BE2C (cell line): ENCODE data around the gene TSACC.
"Not testable (repeated sequence)": the region's sequence is repeated elsewhere in the genome, so short reads cannot be mapped to it uniquely, and the experiment has no call there.

Source experiments
- DNase-seq: peaks from one replicate; pipeline ENCODE4 v3.0.0-alpha.2; 2020
- H3K27me3 ChIP-seq: fragments of 250-450 bp; sonication (Bioruptor Pico); 2 replicates; pipeline ENCODE4 v1.5.1; 2020; ENCODE audit warnings: mild to moderate bottlenecking
- H3K36me3 ChIP-seq: fragments of 250-450 bp; sonication (Bioruptor Pico); 2 replicates; pipeline ENCODE4 v1.5.1; 2020; ENCODE audit warnings: mild to moderate bottlenecking
- H3K4me1 ChIP-seq: fragments of 250-450 bp; sonication (Bioruptor Pico); 2 replicates; pipeline ENCODE4 v1.5.1; 2020
- H3K4me3 ChIP-seq: 2 replicates; pipeline ENCODE4 v1.5.1; 2011; ENCODE audit warnings: low read depth, low read length
- H3K9me3 ChIP-seq: fragments of 250-450 bp; sonication (Bioruptor Pico); 2 replicates; pipeline ENCODE4 v1.5.1; 2020
- CTCF ChIP-seq: IDR thresholded peaks from 2 replicates; pipeline ENCODE4 v1.5.1; 2012; ENCODE audit warnings: mild to moderate bottlenecking, low read depth, low read length

The TSACC gene

GRCh38 chr1:156368889-156369684 is 30.8 kb downstream of the TSACC start, which contains the start of gene RHBG:
RHBG (plus strand) TSS chr1:156369211; CDS start chr1:156369250, 39 bp downstream.
- no peaks in the 10 kb centered on the region for H3K36me3 ChIP-seq
- TF ChIP-seq CTCF = no peak
- H3K9me3 ChIP-seq = no peaks in the 10 kb centered on the region
- peaks cover 21% of the 10 kb centered on the region for H3K4me1 ChIP-seq
- DNase-seq = no peak
- H3K4me3 ChIP-seq = peak within 1 kb of the TSS; percentile 11; the same call in 1 of the 2 replicates
- no peaks in the 10 kb centered on the region for H3K27me3 ChIP-seq

- not testable (repeated sequence) for H3K4me3 ChIP-seq, H3K36me3 ChIP-seq, H3K27me3 ChIP-seq, H3K9me3 ChIP-seq, DNase-seq
- peaks cover 21% of the 10 kb centered on the region for H3K4me1 ChIP-seq
Observed at GRCh38 chr1:156369685-156370286, 31.5 kb downstream of the TSACC start.

GRCh38 chr1:156371553-156372264 is 33.4 kb downstream of the TSACC start:
- H3K27me3 ChIP-seq = no peaks in the 10 kb centered on the region

GRCh38 chr1:156372265-156372586 is 33.9 kb downstream of the TSACC start:
- Histone ChIP-seq H3K9me3 (no peaks in the 10 kb centered on the region), H3K27me3 (no peaks in the 10 kb centered on the region), H3K36me3 (no peaks in the 10 kb centered on the region), H3K4me3 (no peak overlapping the region), H3K4me1 (peaks cover 15% of the 10 kb centered on the region)
- no peak for DNase-seq
- TF ChIP-seq CTCF = no peak

More at GRCh38 chr1:156371553-156372264, 33.4 kb downstream of the TSACC start:
- no peak for DNase-seq
- Histone ChIP-seq H3K4me3 (no peak overlapping the region), H3K36me3 (no peaks in the 10 kb centered on the region), H3K4me1 (peaks cover 20% of the 10 kb centered on the region), H3K9me3 (no peaks in the 10 kb centered on the region)
- TF ChIP-seq CTCF = no peak

GRCh38 chr1:156372876-156373275 is 34.5 kb downstream of the TSACC start:
- Histone ChIP-seq H3K4me1 (peaks cover 9% of the 10 kb centered on the region), H3K9me3 (no peaks in the 10 kb centered on the region), H3K27me3 (no peaks in the 10 kb centered on the region), H3K4me3 (no peak overlapping the region), H3K36me3 (no peaks in the 10 kb centered on the region)
- no peak for TF ChIP-seq CTCF
- no peak for DNase-seq

- TF ChIP-seq CTCF = no peak
- no peak overlapping the region for H3K4me3 ChIP-seq
- no peaks in the 10 kb centered on the region for H3K36me3 ChIP-seq
- H3K27me3 ChIP-seq = no peaks in the 10 kb centered on the region
- no peak for DNase-seq
- H3K4me1 ChIP-seq = peaks cover 6% of the 10 kb centered on the region
- H3K9me3 ChIP-seq = no peaks in the 10 kb centered on the region
Observed at GRCh38 chr1:156373546-156373945, 35.2 kb downstream of the TSACC start.
